ENCODE data around the gene ACSM3.

GRCh38 chr16:20765732-20766131 is 1.9 kb downstream of the ACSM3 start:
- TF ChIP-seq, protein P1, sequence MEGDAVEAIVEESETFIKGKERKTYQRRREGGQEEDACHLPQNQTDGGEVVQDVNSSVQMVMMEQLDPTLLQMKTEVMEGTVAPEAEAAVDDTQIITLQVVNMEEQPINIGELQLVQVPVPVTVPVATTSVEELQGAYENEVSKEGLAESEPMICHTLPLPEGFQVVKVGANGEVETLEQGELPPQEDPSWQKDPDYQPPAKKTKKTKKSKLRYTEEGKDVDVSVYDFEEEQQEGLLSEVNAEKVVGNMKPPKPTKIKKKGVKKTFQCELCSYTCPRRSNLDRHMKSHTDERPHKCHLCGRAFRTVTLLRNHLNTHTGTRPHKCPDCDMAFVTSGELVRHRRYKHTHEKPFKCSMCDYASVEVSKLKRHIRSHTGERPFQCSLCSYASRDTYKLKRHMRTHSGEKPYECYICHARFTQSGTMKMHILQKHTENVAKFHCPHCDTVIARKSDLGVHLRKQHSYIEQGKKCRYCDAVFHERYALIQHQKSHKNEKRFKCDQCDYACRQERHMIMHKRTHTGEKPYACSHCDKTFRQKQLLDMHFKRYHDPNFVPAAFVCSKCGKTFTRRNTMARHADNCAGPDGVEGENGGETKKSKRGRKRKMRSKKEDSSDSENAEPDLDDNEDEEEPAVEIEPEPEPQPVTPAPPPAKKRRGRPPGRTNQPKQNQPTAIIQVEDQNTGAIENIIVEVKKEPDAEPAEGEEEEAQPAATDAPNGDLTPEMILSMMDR (conservative IDR thresholded peaks at IDR 0.05 in 1 of 2, IDR thresholded peaks at IDR 0.05 in 1 of 2; ENCODE audit: extremely low read depth in 1 of 2, insufficient read depth in 1 of 2, low read depth in 1 of 2, low read length in 2 of 2): no peak
- TF ChIP-seq EZH2 (IDR thresholded peaks at IDR 0.05; ENCODE audit: borderline replicate concordance, low read length): no peak
